Right renal cortex interstitium (tissue), 3 donors: ENCODE measurements around the gene IKBKG. TPM values are rescaled to one million over a fixed set of nuclear protein-coding genes. Genes with fewer than 3 reads are reported as not detected.
"Not testable (repeated sequence)": the region's sequence is repeated elsewhere in the genome, so short reads cannot be mapped to it uniquely, and the experiment has no call there.

Source experiments
- DNase-seq, 3 donors: peaks; one replicate each; pipeline ENCODE4 v3.0.0-alpha.2; 2013; ENCODE audit warnings: low read depth in 3 of 3, low spot score in 2 of 3
- polyA plus RNA-seq, 3 donors: library from polyadenylated mRNA; unstranded; fragments of 120-200 nt; gene quantifications; one replicate each; pipeline ENCODE4 v1.2.1, GENCODE V29; 2013; ENCODE audit not compliant: insufficient read length in 3 of 3

The IKBKG gene, protein sequence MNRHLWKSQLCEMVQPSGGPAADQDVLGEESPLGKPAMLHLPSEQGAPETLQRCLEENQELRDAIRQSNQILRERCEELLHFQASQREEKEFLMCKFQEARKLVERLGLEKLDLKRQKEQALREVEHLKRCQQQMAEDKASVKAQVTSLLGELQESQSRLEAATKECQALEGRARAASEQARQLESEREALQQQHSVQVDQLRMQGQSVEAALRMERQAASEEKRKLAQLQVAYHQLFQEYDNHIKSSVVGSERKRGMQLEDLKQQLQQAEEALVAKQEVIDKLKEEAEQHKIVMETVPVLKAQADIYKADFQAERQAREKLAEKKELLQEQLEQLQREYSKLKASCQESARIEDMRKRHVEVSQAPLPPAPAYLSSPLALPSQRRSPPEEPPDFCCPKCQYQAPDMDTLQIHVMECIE
- 10 to 100 TPM; 11.1 to 17.9 (median 15.4) TPM for polyA plus RNA-seq

DNA sequence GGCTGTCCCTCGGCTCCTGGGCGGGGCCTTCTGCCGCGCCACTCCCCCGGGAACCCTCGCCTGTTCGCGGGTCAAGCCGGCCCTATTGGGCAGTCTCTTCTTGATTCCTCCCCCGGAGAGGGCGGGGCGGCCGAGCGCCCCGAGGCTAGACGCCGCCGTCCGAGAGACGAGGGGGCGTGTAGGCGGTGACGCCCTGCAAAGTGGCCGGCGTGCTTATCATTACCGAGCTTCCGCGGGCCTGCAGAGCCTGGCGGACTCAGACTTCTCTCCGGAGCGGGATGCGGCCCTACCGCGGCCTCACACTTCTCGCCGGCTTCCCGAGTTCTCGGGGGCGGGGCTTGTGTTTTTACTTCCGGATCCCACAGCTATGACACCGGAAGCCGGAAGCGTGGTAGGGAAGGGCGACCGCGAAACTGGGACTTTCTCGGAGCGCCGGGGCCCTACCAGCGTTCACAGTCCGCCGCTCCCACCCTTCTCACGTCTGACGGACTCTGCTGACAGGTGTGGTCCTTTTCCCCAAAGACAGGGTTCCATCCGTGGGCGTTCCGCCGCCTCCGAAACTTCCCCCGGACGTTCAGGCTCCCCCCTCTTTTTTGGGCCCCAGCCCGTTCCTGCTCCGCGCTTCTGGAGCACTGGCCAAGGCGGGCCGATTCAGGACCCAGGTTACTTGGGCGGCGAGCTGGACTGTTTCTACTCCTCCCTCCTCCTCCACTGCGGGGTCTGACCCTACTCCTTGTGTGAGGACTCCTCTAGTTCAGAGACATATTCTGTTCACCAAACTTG, at the start of gene IKBKG:
IKBKG (plus strand) TSS at position 376 of the 783 bp plus-strand sequence. CDS start 4,383 bp downstream, outside the sequence.
- DNase-seq, result peak in 2 of 3 donors; percentile 71 to 82

DNA sequence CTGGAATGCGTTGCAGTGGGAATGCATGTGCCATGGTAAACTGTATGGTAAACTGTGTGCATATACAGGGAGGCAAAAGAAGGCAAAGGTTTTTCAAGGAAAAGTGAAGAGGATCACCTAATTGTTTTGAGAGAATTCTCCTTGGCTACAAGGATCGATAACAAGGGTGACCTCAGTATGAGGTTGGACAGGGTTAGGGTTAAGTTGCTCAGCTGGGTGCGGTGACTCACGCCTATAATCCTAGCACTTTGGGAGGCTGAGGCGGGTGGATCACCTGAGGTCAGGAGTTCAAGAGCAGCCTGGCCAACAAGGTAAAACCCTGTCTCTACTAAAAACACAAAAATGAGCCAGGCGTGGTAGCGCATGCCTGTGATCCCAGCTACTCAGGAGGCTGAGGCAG, 46.0 kb upstream of the IKBKG start:
- DNase-seq, result not testable (repeated sequence)

DNA sequence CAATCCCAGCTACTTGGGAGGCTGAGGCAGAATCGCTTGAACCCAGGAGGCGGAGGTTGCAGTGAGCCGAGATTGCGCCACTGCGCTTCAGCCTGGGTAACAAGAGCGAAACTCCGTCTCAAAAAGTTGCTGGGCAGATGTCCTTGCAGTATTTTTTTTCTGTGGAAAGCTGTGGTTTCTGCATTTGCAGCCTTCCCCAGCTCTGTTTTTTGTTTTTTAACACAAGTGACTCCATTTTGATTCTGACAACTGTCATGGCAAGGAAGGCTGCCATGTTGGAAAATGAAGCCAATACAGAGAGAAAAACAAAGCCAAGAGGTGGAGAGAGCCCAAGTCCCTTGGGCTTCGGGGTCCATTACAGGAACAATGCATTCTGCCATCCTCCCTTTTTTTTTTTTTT, 45.3 kb upstream of the IKBKG start:
- DNase-seq, result no peak

DNA sequence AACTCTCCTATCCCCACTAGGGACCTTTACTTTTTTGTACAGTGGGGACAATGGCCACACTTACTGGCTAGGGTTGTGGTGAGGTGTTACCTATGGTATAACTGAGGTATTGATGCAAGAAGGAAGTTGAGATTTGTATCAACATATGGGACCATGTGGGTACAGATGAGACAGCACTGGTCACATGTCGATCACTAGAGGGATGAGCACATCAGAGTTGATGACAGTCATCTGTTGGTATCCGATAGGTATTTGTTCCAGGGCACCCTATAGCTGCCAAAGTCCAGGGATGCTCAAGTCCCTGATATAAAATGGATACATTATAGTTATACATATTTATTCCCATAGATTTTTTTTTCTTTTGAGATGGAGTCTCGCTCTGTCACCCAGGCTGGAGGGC, 44.4 kb upstream of the IKBKG start:
- no peak for DNase-seq

DNA sequence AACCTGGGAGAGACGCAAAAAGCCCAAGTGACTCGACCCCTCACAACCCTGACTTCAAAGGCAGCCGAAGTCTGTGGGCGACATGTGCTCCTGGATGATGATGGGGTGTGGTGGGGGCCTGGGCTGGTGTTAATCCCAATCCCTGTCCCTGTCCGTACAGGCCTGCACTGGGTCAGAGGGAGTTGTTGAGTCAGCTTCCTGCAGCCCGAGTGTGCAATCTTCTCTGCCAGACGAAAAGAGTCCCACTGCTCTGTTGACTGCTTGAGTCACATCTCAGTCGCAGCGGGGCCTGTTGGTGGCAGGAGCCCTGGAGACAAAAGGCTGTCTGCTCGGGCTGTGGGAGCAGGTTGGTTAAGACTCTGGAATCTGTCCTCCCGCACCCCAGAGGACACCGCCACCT, 41.7 kb upstream of the IKBKG start:
- no peak for DNase-seq

DNA sequence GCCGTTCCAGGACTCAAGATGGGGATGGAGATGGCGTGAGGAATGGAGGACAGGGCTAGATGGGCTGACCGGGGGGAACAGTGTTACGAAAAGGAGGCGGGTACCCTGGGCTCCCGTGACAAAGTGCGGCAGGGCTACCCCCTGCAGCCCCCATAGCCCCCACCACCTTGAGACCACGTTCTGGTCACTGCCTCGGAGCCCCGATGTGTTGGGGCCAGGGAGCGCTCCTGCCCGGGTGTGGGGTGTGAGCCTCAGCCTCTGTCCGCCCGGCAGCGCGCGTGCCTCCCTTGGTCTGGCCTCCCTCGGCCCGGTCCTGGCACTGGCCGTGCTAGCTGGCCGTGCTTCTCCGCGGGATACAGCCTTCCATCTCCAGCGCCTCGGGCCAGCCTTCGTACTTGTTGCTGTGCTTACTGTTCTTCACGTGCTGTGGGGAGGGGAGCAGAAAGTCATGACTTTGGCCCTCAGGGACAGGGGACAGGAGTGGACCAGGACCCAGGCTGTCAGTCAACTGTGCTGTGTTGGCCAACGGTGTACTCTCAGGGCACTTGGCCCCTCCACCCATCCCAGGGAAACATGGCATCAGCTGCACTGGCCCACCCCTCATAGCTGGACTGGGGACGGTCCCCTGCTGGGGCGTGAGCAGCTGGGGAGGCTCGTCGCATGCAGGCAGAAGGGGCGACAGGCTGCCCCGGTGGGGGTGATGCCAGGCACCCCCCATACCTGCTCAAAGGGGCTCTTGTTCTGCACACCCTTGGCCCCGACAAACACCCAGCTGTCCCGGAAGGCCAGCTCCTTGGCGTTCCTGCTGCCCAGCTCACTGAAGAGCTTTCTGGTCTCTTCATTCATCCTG, 40.7 kb upstream of the IKBKG start:
- no peak for DNase-seq

DNA sequence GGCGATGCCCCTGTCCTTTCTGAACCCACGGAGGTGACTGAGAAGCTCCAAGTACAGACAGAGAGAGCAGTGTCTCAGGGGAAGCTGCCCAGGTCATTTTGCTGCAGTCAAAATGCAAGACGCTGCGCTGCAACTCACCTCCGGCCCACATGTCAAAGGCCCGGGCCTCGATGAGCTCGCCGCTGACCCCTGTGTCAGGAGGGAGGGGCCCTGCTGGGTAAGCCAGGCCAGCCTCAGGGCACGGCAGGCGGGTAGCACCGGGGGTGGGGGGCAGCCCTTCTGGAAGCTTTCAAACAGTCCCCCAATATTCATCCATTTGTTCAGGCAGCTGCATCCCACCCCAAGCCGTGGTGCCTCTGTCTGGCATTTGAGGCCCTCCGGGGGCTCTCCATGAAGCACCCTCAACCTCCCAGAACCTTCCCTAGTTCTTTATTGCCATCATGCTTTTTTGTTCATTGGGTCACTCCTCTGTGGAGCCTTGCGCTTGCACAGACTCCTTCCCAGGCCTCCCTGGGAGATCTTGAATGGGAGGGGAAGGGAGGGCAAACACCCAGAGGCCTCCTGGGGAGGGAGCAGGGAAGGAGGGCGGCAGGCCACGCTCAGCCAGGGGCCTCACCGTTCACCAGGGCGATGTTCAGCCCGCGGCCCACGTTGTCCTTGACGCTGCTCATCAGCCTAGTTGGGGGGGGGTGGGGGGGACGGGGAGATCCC, 39.6 kb upstream of the IKBKG start:
- DNase-seq, result no peak

DNA sequence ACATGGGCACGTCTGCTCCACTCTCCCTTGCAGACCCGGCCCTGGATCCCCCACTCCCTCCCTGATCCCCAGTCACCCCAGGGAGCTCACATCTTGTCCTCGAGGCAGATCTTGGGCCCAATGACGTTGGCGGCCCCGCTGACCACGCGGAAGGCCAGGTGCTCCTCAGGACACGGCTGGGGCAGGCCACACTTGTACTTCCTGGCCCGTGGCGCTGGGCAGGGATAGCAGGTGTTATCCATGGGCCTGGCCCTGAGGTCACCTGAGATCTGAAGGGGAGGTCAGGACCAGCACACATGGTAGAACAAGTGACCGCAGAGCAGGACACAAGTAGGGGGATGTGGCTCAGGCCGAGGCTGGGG, 39.1 kb upstream of the IKBKG start:
- no peak for DNase-seq

DNA sequence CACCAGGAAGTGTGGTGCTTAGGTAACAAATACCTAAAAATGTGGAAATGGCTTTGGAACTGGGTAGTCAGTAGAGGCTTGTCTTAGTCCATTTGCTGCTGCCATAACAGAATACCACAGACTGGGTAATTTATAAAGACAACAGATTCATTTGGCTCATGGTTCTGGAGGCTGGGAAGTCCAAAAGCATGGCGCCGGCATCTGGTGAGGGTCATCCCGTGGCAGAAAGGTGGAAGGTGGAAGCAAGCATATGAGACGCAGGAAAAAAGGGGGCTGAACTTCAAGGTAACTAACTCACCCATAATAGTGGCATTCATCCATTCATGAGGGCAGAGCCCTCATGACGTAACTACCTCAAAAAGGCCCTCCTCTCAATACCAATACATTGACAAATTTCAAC, 38.0 kb upstream of the IKBKG start:
- DNase-seq, result no peak

DNA sequence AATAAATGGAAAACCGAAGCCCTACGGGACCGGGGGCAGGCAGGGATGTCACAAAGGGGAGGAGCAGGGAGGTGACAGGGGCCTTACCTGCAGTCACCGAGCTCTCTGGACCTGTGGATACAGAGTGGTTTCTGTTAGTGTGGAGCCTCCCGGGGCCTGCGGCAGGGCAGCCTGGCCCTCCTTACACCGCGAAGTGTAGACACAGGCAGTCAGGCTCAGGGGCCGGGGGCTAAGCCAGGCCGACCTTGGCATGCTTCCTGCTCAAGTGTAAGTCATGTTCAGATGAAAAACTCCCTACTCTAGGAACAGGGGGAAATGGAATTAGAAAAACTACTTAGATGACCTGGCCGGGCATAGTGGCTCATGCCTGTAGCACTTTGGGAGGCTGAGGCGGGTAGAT, 35.7 kb upstream of the IKBKG start:
- DNase-seq, result no peak

DNA sequence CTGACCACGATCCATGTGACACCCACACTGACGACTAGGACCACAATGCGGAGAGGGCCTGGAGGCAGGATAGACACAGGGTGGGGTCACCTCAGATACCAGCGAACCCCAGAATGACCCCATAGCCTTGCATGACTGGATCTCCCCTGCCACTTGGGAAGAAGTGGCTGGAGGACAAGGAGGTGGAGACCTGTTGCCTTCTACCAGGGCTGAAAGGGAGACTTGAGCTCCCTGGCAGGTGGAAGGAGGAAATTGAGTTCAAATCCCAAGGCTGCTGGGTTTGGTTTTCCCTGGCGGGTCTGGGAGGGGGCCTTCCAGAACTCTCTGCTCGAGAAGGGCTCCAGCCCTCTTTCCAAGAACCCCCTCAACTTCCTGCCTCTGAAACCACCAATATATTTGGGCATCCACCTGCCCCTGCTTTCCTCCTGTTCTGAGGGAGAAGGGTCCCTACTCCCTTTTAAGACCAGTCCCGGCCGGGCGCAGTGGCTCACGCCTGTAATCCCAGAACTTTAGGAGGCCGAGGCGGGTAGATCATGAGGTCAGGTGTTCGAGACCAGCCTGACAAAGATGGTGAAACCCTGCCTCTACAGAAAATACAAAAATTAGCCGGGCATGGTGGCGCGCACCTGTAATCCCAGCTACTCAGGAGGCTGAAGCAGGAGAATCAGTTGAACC, 34.4 kb upstream of the IKBKG start:
- no peak for DNase-seq

DNA sequence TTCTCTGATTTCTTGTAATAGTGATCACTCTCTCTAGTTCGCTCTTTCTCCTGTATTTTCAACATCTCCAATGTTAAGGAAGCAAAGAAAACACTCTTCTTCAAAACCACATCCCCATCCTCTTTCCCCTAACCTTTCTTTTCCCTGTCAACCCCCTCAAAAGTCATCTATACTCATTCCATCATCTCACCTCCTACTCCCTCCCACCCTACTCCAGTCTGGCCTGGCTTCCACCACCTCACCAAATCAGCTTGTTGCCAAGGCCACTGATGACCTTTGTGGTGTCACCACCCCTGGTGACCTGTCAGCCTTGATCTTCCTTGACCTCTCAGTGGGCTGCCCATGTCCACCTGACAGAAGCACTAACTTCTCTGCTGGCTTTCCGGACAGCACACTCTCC, 33.7 kb upstream of the IKBKG start:
- DNase-seq, result no peak

DNA sequence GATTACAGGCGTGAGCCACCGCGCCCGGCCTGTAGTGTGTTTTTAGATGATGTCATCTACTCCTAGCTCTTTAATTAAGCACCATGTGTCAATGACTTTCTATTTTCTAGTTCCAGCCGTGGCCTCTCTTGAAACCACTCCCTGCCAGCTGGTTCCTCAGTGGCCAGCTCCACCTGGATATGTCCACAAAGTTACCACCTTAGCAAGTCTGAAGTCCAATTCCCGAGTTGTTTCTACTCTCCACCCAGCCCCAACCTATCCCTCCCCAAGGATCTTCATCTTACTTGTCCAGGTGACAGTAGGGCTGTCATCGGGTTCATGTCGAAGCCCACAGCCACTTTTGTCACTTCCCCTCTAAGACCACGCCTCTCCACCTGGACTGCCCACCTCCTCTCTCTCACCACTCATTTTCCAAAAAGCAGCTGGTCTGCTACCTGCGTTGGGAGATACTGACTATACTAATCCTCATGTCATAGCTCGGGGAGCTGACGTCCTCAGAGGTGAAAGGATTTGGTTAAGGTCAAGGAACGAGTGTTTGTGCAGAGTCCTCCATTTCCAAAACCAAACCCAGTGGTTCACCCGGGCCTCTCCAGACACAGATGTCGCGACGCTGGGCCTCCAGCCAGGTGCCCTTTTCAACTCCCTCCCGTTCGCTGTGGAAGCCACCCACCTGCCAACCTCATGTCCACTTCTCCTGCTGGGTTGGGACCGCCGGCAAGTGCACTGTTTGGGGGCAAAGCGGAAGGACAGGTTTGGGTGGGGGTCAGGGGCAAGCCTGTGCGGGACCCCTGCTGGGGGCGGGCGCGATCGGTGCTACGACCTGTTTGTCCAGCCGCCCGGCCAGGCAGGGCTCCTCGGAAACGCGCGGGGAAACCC, 32.1 kb upstream of the IKBKG start:
- no peak for DNase-seq

DNA sequence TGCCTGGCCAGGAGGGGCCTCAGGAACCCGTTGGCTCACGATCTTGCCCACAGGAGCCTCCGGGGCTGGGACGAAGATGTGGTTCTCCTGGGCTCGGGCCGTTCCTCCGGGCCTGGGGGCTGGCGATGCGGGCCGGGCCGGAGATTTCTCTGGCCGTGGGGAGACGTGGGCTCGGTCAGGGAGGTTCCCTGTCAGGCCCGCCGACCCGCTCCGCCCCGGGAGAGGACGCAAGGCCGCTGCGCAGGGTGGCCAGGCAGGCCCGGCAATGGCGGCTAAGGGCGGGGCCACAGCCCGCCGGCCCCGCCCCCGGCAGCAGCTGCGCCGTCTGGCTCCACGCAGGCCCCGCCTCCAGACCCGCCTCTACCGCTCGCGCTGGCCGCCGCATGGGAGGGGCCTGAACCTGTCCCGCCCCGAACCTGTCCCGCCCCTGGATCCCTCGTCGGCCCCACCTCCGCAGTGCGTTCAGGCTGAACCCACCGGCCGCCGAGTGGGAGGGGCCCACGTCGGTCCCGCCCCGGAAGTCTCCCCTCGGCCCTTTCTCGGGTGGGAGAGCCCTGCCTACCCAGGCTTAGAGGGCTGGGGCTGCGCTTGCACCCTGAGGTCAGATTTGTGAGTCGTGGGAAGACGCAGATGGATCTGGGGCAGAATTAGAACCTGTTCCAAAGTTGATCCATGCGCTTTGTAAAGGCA, 31.3 kb upstream of the IKBKG start, which contains the start of gene FAM3A:
FAM3A (minus strand) TSS at position 267 of the 690 bp plus-strand sequence. CDS start 460 bp downstream, outside the sequence.
- peak; percentile 36 to 73 (median 68) for DNase-seq

DNA sequence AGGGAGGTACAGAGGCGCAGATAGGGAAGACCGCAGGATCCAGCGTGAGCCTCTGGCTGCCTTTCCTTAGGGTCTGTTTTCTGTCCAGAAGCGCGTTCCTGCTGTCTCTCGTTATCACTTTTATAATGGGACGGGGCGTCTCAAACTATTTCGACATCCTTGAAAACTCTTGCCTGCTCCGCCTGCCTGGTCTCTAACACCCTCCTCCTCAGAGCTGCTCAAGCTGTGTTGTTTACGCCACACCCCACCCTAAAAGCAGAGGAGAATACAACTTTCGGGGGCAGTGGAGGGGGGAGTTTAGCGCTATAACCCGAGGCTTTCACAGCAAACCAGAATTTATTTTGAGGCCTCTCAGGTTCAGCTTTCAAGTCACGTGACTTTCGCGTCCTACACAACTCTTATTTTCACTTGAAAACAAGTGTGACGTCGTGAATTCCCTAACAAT, 30.7 kb upstream of the IKBKG start:
- peak in 2 of 3 donors; percentile 56 to 62 for DNase-seq

DNA sequence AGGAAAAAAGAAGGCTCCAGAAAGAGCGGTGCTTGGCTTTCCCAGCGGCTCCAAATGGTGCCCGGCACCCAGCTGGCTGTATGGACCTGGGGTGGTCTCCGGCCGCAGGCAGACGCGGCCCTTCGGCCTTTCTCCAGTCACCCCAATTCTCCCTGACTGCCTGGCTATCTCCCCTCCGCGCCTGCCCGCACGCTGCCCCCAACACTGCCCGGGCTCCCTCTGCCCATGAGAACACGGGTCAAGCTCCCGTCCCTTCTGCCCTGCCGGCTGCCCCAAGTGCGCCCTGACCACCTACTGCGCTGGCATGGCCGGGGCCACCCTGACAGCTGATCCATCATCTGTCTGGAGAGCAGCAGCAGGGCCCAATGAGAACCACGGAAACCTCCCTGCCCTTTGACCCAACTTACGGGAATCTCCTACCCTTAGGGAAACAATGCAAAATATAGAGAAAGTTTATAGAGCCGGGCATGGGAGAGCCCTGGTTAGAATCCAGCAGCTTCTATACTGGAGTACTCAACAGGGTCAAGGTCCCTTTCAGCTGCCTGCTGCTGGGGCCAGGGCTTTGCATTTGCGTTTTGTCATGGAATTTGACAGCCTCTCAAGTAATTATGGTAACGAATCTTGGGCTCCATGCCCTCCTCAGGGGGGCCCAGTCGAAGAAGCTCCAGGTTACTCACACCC, 30.2 kb upstream of the IKBKG start:
- DNase-seq, result no peak

DNA sequence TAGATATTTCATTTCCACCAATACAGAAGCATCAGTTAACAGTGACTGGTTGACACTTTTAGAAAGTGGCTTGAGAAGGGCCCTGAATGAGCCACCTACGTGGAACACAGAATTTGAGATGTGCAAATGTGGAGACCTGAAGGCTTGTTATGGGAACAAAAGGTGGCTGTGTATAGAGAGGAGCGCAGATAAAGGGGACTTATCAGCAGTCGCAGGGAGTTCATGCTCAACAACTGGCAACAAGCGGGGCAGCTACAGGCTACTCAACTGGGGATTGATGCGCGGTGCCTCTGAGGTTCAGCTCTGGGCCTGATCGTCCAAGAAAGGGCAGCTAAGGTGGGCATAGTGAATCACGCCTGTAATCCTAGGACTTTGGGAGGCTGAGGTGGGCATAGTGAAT, 28.0 kb upstream of the IKBKG start:
- no peak for DNase-seq
